ENCODE results near the gene PGM3. TPM values are rescaled to one million over a fixed set of nuclear protein-coding genes. Genes with fewer than 3 reads are reported as not detected.

The PGM3 gene
- total and polyA plus RNA-seq, 2 donors from 2014 or later: 10.3 to 31.8 TPM

DNA sequence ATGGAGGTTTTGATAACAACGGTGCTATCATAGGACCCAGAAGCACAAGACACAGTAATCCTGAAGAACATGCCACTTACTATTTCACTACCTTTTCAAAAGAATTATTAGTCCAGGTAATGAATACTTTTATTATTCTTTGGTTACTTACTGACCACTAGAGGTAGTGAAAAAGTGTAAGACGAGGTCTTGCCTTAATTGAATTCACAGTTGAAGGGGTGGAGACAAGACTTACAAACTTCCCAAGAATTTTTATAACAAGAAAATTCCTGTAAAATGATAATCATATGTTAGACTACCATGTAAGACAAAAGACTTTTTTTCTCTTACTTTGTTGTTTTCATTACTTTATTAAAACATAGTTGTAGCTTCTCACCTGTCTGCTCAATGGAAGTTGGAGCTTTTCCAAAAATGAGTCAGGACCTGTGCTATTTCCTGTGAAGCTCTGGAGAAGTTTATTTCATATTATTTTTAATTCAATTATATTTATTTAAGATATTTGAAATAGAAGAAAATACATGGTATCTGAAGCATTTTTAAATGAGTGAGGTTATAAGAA is 73.2 kb downstream of the PGM3 start:
- Histone ChIP-seq H3K9me3 (ENCODE audit: control insufficient read depth in 2 of 3, insufficient read depth in 1 of 3, low read length in 3 of 3) (no peaks in the 10 kb centered on the region), H3K27me3 (ENCODE audit: control insufficient read depth, insufficient read depth, low read length) (no peaks in the 10 kb centered on the region), H3K4me1 (ENCODE audit: control insufficient read depth in 2 of 3, insufficient read depth in 2 of 3, low read depth in 1 of 3, low read length in 3 of 3) (no peaks in the 10 kb centered on the region), H3K36me3 (ENCODE audit: control insufficient read depth in 2 of 3, insufficient read depth in 3 of 3, low read length in 3 of 3) (peaks cover 2 to 32% (median 9%) of the 10 kb centered on the region in 3 donors), H3K27ac (ENCODE audit: low read depth in 2 of 2, low read length in 2 of 2) (no peak overlapping the region), H3K4me3 (ENCODE audit: low read length in 3 of 3) (no peak overlapping the region), H3K9ac (ENCODE audit: low read length in 3 of 3) (no peak overlapping the region)
- DNase-seq: no peak
- TF ChIP-seq, protein P1, sequence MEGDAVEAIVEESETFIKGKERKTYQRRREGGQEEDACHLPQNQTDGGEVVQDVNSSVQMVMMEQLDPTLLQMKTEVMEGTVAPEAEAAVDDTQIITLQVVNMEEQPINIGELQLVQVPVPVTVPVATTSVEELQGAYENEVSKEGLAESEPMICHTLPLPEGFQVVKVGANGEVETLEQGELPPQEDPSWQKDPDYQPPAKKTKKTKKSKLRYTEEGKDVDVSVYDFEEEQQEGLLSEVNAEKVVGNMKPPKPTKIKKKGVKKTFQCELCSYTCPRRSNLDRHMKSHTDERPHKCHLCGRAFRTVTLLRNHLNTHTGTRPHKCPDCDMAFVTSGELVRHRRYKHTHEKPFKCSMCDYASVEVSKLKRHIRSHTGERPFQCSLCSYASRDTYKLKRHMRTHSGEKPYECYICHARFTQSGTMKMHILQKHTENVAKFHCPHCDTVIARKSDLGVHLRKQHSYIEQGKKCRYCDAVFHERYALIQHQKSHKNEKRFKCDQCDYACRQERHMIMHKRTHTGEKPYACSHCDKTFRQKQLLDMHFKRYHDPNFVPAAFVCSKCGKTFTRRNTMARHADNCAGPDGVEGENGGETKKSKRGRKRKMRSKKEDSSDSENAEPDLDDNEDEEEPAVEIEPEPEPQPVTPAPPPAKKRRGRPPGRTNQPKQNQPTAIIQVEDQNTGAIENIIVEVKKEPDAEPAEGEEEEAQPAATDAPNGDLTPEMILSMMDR (IDR thresholded peaks at IDR 0.05; ENCODE audit: borderline replicate concordance, extremely low read depth, insufficient read depth): no peak
- FAIRE-seq: no peak
- intact Hi-C loops (cut with DNase I): no loop called here

DNA sequence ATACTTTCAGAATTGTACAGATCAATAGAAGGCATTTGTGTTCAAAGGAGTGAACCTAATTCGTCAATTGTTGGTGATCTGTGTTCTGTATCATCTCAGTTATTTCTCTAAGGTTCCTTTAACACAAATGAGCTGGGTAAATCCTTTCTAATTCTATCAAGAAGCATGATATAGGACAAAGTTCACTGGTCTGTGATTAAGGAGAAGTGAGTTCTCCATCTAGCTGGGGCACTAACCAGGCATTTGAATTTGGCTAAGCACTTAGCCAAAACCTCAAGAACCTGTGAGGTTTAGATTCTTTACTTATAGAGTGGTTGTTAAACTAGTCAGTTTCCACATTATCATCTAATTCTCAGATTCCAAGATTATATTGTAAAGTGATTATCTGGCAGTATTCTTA is 75.3 kb downstream of the PGM3 start:
- H3K4me3 ChIP-seq (ENCODE audit: low read length in 3 of 3): no peak overlapping the region
- intact Hi-C loops (cut with DNase I): no loop called here
- no peaks in the 10 kb centered on the region for H3K4me1 ChIP-seq (ENCODE audit: control insufficient read depth in 2 of 3, insufficient read depth in 2 of 3, low read depth in 1 of 3, low read length in 3 of 3)
- DNase-seq: no peak
- TF ChIP-seq, protein P1 (IDR thresholded peaks at IDR 0.05; ENCODE audit: borderline replicate concordance, extremely low read depth, insufficient read depth): no peak
- no peak for FAIRE-seq
- H3K27me3 ChIP-seq (ENCODE audit: control insufficient read depth, insufficient read depth, low read length): no peaks in the 10 kb centered on the region
- no peak overlapping the region for H3K9ac ChIP-seq (ENCODE audit: low read length in 3 of 3)
- H3K27ac ChIP-seq (ENCODE audit: low read depth in 2 of 2, low read length in 2 of 2): no peak overlapping the region
- peaks cover 0 to 18% (median 2%) of the 10 kb centered on the region in 3 donors for H3K36me3 ChIP-seq (ENCODE audit: control insufficient read depth in 2 of 3, insufficient read depth in 3 of 3, low read length in 3 of 3)
- no peaks in the 10 kb centered on the region for H3K9me3 ChIP-seq (ENCODE audit: control insufficient read depth in 2 of 3, insufficient read depth in 1 of 3, low read length in 3 of 3)

Other genes starting within 250 kb of the PGM3 start
- gene UBE3D, start 127.4 kb downstream of the PGM3 start, total RNA-seq: 6.0 TPM
- 4.8 TPM for gene UBE3D, start 127.4 kb downstream of the PGM3 start, polyA plus RNA-seq (ENCODE audit: insufficient read depth, low read depth, low replicate concordance)
- 31.6 TPM for gene DOP1A, start 125.6 kb downstream of the PGM3 start, total RNA-seq
- gene DOP1A, start 125.6 kb downstream of the PGM3 start, polyA plus RNA-seq (ENCODE audit: insufficient read depth, low read depth, low replicate concordance): 5.1 TPM
- gene RWDD2A, start 92 bp upstream of the PGM3 start, total RNA-seq: 4.0 TPM
- gene RWDD2A, start 92 bp upstream of the PGM3 start, polyA plus RNA-seq (ENCODE audit: insufficient read depth, low read depth, low replicate concordance): 5.5 TPM
- gene ME1, start 237.8 kb upstream of the PGM3 start, total RNA-seq: 3.3 TPM
- 5.5 TPM for gene ME1, start 237.8 kb upstream of the PGM3 start, polyA plus RNA-seq (ENCODE audit: insufficient read depth, low read depth, low replicate concordance)